UCSD-AML1 (cell line): ENCODE results near the gene CERK.

Source experiments
- DNase-seq: peaks from one replicate; lab custom pipeline; 2025; ENCODE audit not compliant: unreplicated experiment; lab: John Stamatoyannopoulos, UW

CERK gene

DNA sequence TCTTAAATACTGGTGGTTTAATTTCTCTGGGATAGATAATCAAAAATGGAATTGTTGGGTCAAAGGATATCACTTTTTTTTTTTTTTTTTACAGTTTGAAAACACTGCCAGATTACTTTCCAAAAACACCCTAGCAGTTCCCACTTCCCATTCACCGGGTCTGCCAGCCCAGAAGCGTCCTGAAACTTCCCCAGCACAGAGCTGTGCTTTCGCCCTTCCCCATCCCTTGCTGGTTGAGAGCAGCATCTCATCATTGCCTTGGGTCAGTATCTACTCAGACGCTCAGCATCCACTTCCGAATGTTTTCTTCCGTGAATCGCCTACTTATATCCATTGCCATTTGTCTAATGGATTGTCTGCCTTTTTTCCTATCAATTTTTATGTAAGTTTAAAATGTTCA lies 5.5 kb downstream of the CERK start:
- DNase-seq = no peak

DNA sequence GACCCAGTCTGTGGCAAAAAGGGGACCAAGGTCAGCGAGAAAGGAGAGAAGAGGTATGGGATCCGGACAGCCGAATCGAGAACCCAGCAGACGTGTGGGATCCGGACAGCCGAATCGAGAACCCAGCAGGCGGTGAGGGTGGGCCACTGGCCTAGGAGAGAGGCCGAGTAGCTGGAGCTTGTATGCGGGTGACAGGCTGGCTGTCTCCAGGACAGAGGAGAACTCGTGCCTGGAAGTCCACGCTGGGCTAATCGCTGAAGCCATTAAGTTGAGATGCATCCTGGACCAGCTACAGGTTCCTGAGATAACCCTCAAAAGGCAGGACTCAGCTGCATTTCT lies 6.0 kb downstream of the CERK start:
- no peak for DNase-seq

DNA sequence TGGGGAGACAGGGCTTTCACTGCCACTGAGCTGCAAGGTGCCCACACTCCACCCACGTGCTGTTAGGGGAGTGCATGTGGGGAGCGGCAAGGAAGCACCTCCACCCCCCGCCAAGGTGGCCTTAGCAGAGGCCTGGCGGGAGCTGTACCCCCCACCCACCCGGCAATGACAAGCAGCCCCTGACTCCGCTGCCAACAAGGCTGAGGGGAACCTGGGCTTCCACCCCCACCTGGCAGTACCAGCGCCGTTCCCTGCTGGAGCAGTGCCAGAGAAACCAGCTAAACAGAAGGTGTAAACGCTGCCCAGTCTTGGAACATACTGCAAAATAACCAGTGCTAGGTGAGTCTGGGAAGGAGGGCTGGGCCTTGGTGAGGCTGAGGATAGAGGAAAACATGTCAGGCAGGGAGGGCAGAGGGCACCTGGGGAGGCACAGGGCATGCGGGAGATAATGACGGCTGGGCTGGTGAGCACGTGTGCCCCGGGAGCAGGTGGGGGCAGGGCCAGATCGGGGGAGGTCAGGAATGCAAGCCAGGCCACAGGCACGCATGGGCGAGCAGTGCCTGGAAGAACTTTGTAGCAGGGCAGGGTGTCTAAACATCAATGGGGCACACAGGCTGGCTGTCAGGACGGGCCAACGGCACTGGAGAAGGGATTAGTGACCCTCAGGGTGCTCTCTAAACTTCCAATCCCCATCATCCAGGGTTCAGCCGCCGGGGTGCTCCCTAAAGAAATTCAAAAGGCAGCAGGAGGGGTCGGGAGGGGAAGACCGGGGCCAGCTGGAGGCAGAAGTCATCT lies 6.6 kb downstream of the CERK start:
- no peak for DNase-seq

DNA sequence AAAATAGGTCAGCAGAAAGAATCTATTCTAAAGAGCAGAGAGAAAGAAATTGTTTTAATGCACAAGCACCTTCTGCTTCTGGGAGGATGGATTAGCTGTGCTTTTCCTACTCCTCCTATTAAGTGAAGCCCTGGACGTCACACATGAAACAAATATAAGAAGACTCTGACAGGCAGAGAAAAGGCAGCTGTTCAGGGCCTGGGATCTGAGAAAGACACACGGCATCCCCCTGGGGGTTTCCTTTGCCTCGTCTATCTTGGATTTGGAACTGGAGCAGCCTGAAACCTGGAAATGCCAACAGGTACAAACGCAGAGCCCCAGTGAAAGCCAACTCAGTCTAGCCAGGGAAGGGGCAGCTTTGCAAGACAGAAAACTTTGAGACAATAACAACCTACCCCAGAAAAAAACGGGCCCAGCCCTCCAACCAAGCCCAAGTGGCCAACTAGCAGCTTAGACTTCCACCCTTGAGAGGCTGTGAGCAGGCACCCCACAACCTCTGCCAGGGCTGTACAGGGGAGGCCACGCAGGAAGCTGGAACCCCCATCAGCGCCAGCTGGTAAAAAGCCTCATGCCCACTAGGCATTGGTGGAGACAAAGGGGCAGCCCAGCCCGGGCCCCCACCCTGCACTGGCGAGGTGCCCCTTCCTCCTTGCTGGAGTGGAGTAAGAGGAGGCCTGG lies 7.3 kb downstream of the CERK start:
- no peak for DNase-seq

DNA sequence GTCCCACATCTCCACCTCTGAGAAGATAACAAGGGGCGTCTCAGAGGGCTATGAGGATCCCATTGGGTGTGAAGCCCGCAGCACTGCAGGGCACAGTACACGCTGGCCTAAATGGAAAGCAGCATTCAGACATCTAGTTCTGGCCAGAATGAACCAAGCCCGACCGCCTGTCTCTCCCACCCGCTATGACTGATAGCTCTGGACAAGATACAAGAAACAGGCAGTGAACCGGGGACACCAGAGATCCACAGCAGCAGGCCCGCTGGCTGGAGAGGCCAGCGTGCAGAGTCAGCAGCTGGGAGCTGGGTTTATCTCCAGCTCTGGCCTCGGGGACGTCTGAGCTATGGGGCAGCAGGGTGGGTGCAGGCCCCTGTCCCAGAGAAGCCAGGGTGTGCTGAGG lies 9.6 kb downstream of the CERK start:
- DNase-seq = no peak

DNA sequence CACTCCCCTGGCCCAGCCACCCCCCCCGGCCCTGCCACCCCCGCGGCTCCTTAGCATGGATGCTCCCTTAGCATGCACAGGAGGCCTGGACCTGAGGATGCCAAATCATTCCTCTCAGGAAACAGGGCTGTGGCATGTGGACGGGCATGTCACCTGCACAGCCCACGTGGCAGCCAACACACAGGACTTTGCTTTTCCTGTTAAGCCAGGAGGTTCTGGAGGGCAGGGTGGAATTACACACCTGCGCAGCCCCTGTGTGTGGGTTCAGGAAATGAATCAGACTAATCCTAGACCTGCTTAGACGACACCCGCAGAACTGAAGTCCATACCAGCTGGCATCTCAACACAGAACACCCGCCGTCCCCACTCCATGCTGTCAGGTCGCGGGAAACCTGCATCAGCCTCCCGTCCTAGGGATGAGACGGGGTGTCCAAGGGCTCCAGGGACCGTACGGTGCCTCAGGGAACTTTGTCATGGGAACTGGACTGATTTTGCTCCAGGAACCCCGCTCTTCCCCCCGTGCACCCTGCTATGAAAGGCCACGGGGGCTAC lies 10.2 kb downstream of the CERK start:
- DNase-seq = no peak

DNA sequence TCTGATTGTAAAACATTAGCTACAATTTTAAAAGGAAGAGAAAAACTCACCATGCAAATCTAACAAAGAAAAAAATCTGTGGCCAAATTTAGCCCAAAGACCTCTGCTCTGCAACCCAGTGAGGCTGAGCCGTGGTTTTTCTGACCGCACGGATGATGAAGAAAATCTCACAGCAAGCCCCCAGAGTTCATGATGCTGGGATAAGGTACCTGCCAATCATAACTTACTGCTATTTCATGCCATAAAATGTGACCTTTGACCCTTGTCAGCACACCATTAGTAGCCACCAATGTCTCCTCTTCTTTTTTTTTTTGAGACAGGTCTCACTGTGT lies 11.1 kb downstream of the CERK start:
- DNase-seq = no peak

DNA sequence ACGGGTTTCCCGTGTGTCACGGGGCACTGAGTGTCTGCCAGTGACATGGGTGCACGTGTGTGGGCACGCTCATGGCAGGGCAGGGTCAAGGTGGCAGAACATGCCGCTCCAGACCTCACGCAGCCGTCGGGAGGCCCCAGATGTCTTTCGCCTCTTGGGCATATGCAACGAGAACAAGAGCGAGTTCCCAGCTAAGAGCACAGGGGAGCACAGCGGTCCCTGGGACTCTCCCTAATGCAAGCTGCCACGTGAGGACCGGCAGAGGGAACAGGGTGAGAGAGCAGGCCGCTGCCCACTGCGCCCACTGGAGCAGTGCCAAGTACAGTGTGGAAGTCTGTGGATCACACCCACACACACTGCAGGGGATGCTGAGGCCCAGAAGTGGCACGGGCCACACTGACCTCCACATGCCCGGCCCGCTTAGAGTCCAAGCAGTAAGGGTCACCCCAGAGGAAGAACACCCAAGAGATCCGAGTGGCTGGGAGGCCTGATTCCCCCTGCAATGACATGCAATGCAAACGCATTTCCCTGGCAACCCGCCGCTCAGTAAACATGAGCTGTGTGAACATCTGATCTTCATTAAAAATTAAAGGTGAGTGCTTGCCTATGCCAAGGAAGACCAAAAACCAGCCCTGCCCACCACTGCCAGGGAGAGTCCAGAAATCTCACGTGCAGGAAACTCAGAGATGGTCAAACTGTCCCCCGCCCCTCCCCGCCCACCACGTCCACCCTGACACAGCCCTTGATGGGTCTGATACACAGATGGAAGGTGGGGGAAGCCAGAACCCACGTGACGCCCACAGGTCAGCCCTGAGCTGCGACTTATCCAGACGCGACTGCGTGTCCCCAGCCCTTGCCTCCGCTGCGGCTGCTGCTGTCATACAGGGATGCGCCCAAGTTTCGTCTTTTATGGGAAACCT lies 11.7 kb downstream of the CERK start:
- DNase-seq = no peak

DNA sequence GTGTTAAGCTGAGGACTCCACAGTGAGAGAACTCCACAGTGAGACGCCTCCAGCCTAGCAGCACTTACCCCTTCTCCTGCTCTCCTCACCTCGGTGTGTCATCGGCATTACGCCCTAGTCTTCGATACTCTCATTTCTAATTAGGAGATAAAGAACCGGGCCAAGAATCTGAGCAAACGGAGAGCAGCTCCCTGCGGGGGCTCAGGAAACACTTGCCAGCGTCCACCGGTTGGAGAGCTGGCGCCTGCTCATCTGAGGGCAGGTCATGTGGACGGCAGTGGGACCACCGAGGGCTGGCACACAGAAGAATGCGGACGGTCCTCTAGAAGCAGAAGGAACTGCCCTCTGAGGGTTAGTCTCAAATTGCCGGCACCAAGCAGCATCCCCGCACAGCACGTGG lies 13.0 kb downstream of the CERK start:
- DNase-seq = no peak

DNA sequence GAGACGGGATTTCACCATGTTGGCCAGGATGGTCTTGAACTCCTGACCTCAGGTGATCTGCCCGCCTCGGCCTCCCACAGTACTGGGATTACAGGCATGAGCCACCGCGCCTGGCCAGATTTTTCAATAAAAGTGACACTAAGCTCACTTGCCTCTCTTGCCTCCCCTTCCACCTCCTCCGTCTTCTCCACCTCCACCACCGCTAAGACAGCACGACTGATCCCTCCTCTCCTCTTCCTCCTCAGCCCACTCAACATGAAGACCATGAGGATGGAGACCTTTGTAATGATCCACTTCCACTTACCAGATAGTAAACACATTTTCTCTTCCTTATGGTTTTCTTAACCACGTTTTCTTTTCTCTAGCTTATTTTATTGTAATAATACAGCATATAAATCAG lies 14.2 kb downstream of the CERK start:
- no peak for DNase-seq

DNA sequence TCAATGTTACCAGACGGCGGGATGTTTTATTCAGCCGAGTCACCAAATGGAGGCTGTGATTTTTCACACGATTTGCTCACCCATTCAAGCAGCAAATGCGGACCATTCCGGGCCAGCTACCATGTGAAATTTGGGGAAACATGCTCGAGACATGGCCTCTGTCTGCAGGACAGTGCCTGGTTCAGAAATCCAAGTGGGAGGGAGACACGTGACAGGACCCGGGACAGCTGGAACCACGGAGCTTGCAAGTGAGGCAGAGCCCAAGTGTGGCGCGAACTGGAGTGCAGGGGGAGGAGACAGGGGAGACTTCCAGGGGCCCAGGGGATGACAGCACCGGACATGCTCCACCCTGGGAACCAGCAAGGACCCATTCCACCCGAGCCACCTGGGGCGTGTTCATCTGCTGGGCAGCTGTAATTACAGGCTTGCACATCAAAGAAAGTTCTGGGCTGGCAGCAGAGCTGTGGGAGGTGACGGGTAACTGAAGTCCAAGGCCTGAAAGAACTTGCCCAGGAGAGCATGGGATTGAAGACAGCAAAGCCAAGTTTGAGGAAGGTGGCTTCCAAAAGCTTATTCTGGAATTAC lies 16.5 kb downstream of the CERK start:
- no peak for DNase-seq

DNA sequence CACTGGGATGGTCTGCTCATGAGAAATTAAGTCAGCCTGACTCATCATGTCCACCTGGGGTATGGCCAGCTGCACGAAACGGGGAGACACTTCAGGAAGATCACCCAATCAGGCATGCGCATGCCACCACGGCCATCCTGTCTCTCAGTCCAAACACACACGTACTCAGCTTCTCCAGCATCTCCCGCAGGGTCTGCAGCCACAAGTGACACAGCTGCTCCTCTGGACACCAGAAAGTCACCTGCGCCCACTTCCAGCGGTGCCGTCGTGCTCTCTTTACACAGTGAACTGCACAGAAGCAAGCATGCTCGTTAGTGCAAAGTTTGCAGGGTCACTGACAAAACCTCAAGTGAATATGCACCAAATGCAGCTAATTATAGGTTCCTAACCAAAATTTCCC lies 18.1 kb downstream of the CERK start:
- no peak for DNase-seq

DNA sequence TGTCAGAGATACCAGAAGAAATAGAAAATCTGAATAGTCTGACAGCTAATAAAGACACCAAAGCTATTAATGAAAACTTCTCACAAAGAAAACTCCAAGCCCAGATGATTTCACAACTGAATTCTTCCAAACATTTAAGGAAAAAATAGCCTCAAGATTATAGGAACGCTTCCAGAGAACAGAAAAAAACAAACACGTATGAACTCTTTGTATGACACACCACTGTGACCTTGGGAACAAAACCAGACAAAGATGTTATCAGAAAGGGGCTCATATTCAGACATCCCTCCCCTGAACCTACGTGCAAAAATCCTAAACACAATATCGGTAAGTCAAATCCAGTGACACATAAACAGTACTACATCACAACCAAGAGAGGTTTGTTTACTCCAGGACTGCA lies 23.5 kb downstream of the CERK start:
- DNase-seq = no peak

DNA sequence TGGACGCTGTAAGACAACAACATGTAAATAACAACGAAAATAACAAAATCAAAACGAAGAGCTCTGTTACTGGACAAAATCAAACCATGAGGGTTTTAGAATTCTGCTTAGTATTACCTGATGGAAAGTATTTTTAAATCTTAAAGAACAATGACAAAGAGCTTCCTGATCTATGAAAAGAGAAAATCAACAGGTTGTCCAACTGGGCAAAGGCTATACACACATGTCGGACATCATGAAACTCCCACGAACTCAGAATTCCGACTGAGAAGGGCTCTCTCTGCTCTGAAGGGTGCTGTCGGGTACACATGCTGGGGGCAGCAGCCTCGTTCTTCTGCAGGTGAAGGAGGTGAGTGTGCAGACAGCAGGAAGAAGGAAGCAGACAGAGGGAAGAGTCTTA lies 25.8 kb downstream of the CERK start:
- DNase-seq = no peak

DNA sequence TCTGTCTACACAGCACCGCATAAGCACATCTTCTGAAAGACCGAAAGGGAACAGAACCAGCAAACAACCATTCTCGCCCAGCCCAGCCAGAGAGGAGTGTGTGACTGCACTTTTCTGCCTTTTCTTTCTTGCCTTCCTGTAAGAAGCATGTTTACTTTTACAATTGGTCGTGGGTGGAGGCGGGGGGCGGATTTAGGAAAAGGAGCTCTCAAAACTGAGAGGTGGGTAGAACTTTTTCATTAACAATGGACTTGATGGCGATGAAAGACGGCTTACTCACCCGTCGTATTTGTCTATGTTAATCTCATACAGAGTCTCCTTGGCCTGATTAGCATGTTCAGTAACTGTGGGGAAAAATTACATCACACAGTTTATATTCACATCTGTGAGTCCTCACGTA lies 27.2 kb downstream of the CERK start:
- DNase-seq = no peak

DNA sequence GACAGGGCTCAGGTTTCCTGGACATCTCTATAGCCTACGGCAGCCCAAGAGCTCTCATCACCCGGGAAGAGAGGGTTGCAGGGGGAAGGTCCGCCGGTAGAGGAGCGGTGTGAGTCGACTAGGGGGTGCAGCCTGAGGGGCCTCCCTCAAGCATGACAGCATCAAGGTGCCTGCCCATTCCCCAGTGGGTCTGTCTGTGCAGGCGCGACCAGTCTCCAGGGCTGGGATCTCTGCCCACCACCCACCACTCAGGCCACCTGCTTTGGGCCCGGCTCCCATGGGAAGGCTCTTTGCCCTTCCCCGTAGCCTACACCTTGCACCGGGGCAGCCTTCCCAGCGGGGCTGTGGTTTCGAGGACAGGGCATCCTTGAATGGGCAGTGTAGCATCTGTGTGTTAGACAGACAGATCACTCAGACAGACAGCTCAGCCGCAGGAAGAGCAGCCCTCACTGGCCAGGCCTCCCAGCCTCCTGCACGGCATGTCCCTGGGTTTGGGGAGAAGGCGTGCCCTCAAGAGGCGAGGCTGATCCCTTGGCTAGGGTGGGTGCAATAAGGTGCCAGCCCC lies 29.2 kb downstream of the CERK start:
- no peak for DNase-seq

DNA sequence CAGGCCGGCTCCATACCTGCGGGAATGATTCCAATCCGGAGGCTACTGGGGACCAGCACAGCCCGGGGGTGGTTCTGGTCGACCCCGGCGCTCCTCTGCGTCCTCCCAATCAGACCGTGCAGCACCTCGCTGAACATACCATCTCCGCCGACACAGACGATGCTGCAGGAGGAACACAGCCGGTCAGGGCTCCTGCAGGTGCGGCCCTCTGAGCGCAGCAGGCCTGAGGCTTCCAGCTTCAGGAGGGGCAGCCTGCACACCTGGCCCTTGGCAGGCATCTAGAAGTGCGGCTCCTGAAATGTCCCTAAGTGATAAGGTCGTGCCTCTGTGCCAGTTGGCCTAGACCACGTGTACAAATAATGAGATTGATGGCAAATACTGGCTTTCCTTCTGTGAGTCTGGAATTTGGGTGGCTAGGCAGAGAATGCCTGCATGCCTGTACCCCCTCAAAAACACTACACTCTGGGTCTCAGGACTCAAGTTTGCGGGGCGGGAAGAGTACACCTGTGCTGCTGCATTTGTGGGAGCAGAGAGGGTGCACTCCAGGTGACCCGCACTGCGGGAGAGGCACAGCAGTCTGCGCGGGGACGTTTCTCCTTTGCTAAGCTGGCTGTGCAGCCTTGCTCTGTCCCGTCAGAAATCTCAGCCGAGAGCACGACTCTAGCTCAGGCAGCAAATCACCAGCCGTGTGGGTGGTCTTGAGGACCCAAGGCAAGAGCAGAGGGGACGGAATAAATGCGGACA lies 30.1 kb downstream of the CERK start:
- no peak for DNase-seq

DNA sequence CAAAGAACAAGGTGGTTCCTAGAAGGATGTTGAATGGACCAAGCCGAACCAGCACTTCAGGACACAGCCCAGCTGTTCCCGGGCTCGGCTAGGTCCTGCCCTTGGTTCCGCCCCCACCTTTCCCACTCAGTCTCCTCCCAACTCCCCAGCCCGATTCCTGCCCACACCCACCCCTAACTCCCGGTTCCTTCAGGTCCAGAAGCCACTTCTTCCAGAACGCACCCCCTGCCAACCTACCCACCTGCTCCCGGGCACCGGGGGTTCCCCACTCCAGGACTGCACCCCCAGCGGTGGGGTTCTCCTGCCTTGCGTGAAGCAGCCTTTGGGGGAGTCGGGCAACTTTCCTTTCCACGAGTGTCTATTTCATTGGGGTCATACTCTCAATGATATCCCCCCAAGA lies 30.7 kb downstream of the CERK start:
- DNase-seq = no peak

DNA sequence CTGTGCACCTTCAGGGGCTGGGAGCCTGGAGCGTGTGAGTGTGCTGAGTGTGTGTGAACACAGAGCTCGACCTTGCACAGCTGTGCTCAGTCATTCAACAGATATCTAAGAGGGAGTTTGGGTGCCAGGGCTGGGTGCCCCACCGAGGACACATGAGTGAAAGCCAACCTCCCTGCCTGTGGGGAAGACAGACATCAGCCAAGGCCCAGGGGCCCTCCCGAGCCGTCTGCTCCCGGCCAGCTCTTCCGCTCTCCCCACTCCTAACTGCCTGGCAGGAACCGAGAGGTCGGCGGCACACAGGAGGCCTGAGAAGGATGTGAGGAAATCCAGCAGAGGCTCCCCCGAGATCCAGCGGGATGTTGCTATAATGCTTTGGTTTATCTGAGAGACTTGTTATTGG lies 32.0 kb downstream of the CERK start:
- DNase-seq = no peak

DNA sequence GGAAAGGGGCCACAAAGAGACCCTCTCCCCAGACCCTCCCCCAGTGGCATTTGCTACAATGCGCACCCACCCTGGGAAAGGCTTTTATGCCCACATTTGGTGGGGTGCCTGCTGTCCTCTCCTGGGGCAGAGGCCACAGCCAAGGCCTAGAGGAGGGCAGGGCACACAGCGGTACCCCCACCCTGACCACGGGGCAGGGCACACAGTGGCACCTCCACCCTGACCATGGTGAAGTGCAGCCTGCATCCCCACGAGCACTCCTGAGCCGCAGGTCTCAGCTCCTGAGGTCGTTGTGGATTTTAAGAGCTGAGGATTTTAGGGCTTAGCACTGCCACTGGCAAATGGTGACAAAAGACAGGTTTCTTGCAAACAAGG lies 34.1 kb downstream of the CERK start:
- no peak for DNase-seq
